ENCODE measurements around the gene DISP3.
"Not testable (repeated sequence)": the region's sequence is repeated elsewhere in the genome, so short reads cannot be mapped to it uniquely, and the experiment has no call there.

DISP3 gene

GRCh38 chr1:11576109-11576875 is 97.3 kb downstream of the DISP3 start:
- DNase-seq (ENCODE audit: low read depth in 2 of 2), result no peak

- no peak for DNase-seq (ENCODE audit: low read depth in 2 of 2)
Measured at GRCh38 chr1:11578004-11578403, 99.0 kb downstream of the DISP3 start.

GRCh38 chr1:11579506-11579905 is 100.6 kb downstream of the DISP3 start:
- no peak for DNase-seq (ENCODE audit: low read depth in 2 of 2)

GRCh38 chr1:11580049-11580448 is 101.1 kb downstream of the DISP3 start:
- DNase-seq (ENCODE audit: low read depth in 2 of 2), result not testable (repeated sequence)

- no peak for DNase-seq (ENCODE audit: low read depth in 2 of 2)
Measured at GRCh38 chr1:11581445-11581991, 102.6 kb downstream of the DISP3 start.

GRCh38 chr1:11585389-11585788 is 106.4 kb downstream of the DISP3 start:
- DNase-seq (ENCODE audit: low read depth in 2 of 2), result no peak

All from stimulated activated CD4-positive, alpha-beta T cell treated with anti-CD3 and anti-CD28 coated beads, Interleukin-4, amount 100 ng/mL, for 48 hours (primary cell).